ENCODE measurements around the gene GSG1. TPM values are rescaled to one million over a fixed set of nuclear protein-coding genes. Genes with fewer than 3 reads are reported as not detected.
"Not testable (repeated sequence)": the region's sequence is repeated elsewhere in the genome, so short reads cannot be mapped to it uniquely, and the experiment has no call there.

The GSG1 gene
- total RNA-seq, 1 donor from 2014 or later: not detected

DNA sequence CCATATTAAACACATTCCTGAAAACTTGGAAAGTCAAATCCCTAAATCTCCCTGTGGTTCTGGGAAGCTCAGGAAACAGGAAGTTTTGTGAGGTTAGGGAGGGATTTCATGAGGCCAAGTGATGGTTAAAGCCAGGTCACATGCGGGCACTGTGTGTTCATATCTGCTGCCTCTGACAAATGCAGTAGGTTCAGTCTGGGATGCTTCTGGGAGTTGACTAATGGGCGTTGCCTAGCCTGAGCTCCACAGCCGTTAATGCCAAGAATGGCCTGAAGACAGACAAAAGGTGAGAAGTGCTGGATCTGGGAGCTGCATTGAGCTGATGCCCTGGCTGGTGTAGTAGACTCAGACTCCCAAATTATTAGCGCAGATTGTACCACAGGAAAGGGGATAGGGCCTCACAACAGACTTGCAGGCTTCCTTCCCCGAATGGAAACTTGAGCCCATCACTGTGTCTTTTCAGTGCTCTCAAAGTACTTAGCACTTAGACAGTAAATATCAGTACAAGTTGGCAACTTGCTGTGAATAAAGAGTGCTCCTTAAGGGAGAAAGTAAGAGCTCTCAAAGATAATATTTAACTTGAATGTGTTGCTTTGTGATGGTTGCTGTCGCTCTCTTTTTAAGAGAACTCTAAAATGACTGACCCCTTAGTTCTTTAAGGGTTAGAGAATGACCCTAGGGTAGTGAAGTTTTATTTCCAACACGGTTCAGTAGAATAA is 17.3 kb downstream of the GSG1 start:
- Mint-ChIP-seq H3K27ac (ENCODE audit: unreplicated experiment) (no peak overlapping the region), H3K27me3 (ENCODE audit: unreplicated experiment) (no peaks in the 10 kb centered on the region), H3K4me3 (ENCODE audit: unreplicated experiment) (no peak overlapping the region), H3K4me1 (ENCODE audit: unreplicated experiment) (no peaks in the 10 kb centered on the region), H3K9me3 (ENCODE audit: unreplicated experiment) (no peaks in the 10 kb centered on the region), H3K36me3 (ENCODE audit: unreplicated experiment) (peaks cover 12% of the 10 kb centered on the region)
- TF ChIP-seq, protein P1, sequence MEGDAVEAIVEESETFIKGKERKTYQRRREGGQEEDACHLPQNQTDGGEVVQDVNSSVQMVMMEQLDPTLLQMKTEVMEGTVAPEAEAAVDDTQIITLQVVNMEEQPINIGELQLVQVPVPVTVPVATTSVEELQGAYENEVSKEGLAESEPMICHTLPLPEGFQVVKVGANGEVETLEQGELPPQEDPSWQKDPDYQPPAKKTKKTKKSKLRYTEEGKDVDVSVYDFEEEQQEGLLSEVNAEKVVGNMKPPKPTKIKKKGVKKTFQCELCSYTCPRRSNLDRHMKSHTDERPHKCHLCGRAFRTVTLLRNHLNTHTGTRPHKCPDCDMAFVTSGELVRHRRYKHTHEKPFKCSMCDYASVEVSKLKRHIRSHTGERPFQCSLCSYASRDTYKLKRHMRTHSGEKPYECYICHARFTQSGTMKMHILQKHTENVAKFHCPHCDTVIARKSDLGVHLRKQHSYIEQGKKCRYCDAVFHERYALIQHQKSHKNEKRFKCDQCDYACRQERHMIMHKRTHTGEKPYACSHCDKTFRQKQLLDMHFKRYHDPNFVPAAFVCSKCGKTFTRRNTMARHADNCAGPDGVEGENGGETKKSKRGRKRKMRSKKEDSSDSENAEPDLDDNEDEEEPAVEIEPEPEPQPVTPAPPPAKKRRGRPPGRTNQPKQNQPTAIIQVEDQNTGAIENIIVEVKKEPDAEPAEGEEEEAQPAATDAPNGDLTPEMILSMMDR (IDR thresholded peaks at IDR 0.05): no peak
- DNase-seq (ENCODE audit: extremely low spot score, unreplicated experiment): no peak

DNA sequence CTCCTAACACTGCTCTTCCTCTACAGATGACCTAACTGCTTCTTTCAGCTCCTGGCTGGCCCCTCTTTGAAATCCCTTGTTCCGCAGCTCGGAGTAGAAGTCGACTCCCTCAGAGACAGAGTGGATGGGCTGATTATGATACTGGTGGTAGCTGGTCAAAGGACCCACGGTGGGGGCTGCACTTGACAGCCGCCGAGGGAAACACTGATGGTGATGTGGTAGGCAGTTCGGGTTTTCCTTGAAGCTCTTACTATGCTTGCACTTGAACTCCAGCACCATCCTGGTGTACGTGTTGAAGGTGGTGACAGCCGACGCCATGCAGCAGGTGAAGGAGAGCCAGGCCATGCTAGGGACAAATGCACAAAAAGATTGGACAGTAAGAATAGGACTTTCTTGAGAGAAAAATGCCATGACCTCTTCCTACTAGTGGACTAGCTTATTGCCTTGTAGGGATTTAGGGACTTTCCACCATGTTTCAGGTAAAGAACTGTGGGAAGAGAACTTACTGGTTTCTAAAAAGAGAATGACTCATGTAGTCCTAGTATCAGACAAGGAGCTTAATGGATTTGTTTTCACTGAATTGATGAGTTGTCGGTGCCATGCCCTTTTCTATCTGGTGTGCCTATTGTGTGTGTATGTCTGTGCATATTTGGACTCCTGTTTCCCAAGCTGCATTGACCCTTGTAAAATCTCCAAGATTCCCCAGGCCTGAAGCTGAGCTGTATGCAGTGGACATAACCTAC is 18.4 kb downstream of the GSG1 start:
- no peaks in the 10 kb centered on the region for H3K4me1 Mint-ChIP-seq (ENCODE audit: unreplicated experiment)
- TF ChIP-seq, protein P1 (IDR thresholded peaks at IDR 0.05): no peak
- DNase-seq (ENCODE audit: extremely low spot score, unreplicated experiment): no peak
- peaks cover 20% of the 10 kb centered on the region for H3K36me3 Mint-ChIP-seq (ENCODE audit: unreplicated experiment)
- no peaks in the 10 kb centered on the region for H3K27me3 Mint-ChIP-seq (ENCODE audit: unreplicated experiment)
- no peak overlapping the region for H3K4me3 Mint-ChIP-seq (ENCODE audit: unreplicated experiment)
- no peaks in the 10 kb centered on the region for H3K9me3 Mint-ChIP-seq (ENCODE audit: unreplicated experiment)
- H3K27ac Mint-ChIP-seq (ENCODE audit: unreplicated experiment): no peak overlapping the region

DNA sequence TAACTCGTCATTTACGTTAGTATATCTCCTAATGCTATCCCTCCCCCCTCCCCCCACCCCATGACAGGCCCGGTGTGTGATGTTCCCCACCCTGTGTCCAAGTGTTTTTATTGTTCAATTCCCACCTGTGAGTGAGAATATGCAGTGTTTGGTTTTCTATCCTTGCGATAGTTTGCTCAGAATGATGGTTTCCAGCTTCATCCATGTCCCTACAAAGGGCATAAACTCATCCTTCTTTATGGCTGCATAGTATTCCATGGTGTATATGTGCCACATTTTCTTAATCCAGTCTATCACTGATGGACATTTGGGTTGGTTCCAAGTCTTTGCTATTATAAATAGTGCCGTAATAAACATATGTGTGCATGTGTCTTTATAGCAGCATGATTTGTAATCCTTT is 19.8 kb downstream of the GSG1 start:
- not testable (repeated sequence) for H3K27me3 Mint-ChIP-seq (ENCODE audit: unreplicated experiment); DNase-seq (ENCODE audit: extremely low spot score, unreplicated experiment); H3K27ac Mint-ChIP-seq (ENCODE audit: unreplicated experiment); H3K9me3 Mint-ChIP-seq (ENCODE audit: unreplicated experiment); H3K4me3 Mint-ChIP-seq (ENCODE audit: unreplicated experiment); H3K4me1 Mint-ChIP-seq (ENCODE audit: unreplicated experiment)
- peaks cover 25% of the 10 kb centered on the region for H3K36me3 Mint-ChIP-seq (ENCODE audit: unreplicated experiment)

DNA sequence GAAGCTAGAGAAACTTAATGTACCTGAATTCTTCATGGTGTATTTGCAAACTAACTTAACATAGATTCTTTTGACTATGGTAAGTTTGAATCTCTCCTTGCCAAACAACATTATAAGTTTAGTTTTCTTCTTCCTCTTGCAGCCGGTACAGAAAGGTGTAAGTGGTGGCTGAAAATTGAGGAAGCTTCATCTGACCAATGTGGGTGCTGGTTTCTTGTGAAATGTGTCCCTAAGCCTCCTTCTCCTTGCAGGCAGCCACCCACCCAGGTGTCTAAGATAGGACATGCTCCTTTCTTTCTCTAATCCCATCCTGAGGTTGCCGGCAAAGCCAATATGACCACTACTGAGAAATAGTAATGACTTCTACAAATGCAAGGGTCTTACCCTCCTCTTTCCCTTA is 20.6 kb downstream of the GSG1 start:
- Mint-ChIP-seq H3K27ac (ENCODE audit: unreplicated experiment) (no peak overlapping the region), H3K27me3 (ENCODE audit: unreplicated experiment) (no peaks in the 10 kb centered on the region), H3K4me3 (ENCODE audit: unreplicated experiment) (no peak overlapping the region), H3K36me3 (ENCODE audit: unreplicated experiment) (peaks cover 29% of the 10 kb centered on the region), H3K4me1 (ENCODE audit: unreplicated experiment) (no peaks in the 10 kb centered on the region), H3K9me3 (ENCODE audit: unreplicated experiment) (no peaks in the 10 kb centered on the region)
- TF ChIP-seq, protein P1 (IDR thresholded peaks at IDR 0.05): no peak
- no peak for DNase-seq (ENCODE audit: extremely low spot score, unreplicated experiment)

DNA sequence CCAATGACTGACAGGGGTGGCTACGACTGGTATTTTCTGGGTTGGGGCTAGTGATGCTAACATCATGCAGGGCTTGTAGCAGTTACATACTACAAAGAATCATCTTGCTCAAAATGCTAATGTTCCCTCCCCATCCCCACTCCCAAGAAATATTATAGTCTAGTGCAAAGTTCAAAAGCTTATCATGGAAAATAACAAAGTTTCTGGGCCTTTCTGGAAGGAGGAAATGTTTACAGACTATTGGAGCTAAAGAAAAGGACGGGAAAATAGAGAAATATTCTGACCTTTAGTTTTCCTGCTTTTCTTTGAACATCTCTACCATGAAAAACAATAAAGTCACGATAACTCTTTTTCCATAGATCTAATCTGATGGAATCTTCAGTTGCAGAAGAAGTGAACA is 23.2 kb downstream of the GSG1 start:
- H3K36me3 Mint-ChIP-seq (ENCODE audit: unreplicated experiment): peaks cover 34% of the 10 kb centered on the region
- no peaks in the 10 kb centered on the region for H3K27me3 Mint-ChIP-seq (ENCODE audit: unreplicated experiment)
- H3K27ac Mint-ChIP-seq (ENCODE audit: unreplicated experiment): no peak overlapping the region

More for the DNA sequence above, 23.2 kb downstream of the GSG1 start:
- Mint-ChIP-seq H3K9me3 (ENCODE audit: unreplicated experiment) (no peaks in the 10 kb centered on the region), H3K4me1 (ENCODE audit: unreplicated experiment) (peaks cover 4% of the 10 kb centered on the region), H3K4me3 (ENCODE audit: unreplicated experiment) (no peak overlapping the region)
- TF ChIP-seq, protein P1 (IDR thresholded peaks at IDR 0.05): no peak
- DNase-seq (ENCODE audit: extremely low spot score, unreplicated experiment): no peak
